Stimulated activated CD4-positive, alpha-beta T cell treated with anti-CD3 and anti-CD28 coated beads, Interleukin-1b, Interleukin-23, amount 100 ng/mL, for 24 hours (primary cell): ENCODE data around the gene COL4A6.
"Not testable (repeated sequence)": the region's sequence is repeated elsewhere in the genome, so short reads cannot be mapped to it uniquely, and the experiment has no call there.

Source experiments
- DNase-seq, 4 experiments: peaks; one replicate each; pipeline ENCODE4 v3.0.0-alpha.2; 2020; ENCODE audit warnings: low read depth in 4 of 4, low spot score in 1 of 4

COL4A6 gene

GRCh38 chrX:108399418-108400165 is 38.6 kb downstream of the COL4A6 start:
- no peak for DNase-seq

- no peak for DNase-seq
These were observed 40.4 kb downstream of the COL4A6 start for GRCh38 chrX:108397627-108398391.

GRCh38 chrX:108396986-108397385 is 41.2 kb downstream of the COL4A6 start:
- DNase-seq, result no peak

- no peak for DNase-seq
These were observed 41.9 kb downstream of the COL4A6 start for GRCh38 chrX:108396188-108396891.

- DNase-seq, result not testable (repeated sequence)
These were observed 47.1 kb downstream of the COL4A6 start for GRCh38 chrX:108390976-108391717.

- no peak for DNase-seq
These were observed 53.4 kb downstream of the COL4A6 start for GRCh38 chrX:108384783-108385182.

- no peak for DNase-seq
These were observed 58.0 kb downstream of the COL4A6 start for GRCh38 chrX:108380222-108380621.

- not testable (repeated sequence) for DNase-seq
These were observed 61.4 kb downstream of the COL4A6 start for GRCh38 chrX:108376821-108377220.

- not testable (repeated sequence) for DNase-seq
These were observed 62.6 kb downstream of the COL4A6 start for GRCh38 chrX:108375591-108375990.

GRCh38 chrX:108366644-108367406 is 71.4 kb downstream of the COL4A6 start:
- DNase-seq, result no peak

GRCh38 chrX:108362026-108362425 is 76.2 kb downstream of the COL4A6 start:
- no peak for DNase-seq

GRCh38 chrX:108361316-108361715 is 76.9 kb downstream of the COL4A6 start:
- no peak for DNase-seq

- DNase-seq, result no peak
These were observed 78.2 kb downstream of the COL4A6 start for GRCh38 chrX:108359806-108360602.

GRCh38 chrX:108353452-108353851 is 84.8 kb downstream of the COL4A6 start:
- DNase-seq, result no peak

- DNase-seq, result no peak
These were observed 89.0 kb downstream of the COL4A6 start for GRCh38 chrX:108349210-108349609.

GRCh38 chrX:108348525-108348924 is 89.7 kb downstream of the COL4A6 start:
- no peak for DNase-seq

GRCh38 chrX:108347800-108348199 is 90.4 kb downstream of the COL4A6 start:
- no peak for DNase-seq

GRCh38 chrX:108344216-108344615 is 94.0 kb downstream of the COL4A6 start:
- DNase-seq, result no peak

- no peak for DNase-seq
These were observed 96.3 kb downstream of the COL4A6 start for GRCh38 chrX:108341947-108342346.

- no peak for DNase-seq
These were observed 105.9 kb downstream of the COL4A6 start for GRCh38 chrX:108332281-108332680.
